SK-N-SH (cell line): Measurements from ENCODE around the gene FAF2. TPM values are rescaled to one million over a fixed set of nuclear protein-coding genes. Genes with fewer than 3 reads are reported as not detected.

ENCODE experiments used
- CTCF ChIA-PET: fragments of 300-600, 350-600 bp; formaldehyde crosslinking; extraction: SDS; loops from one replicate; lab custom pipeline; 2021; lab: Yijun Ruan, JAX
- POLR2A ChIA-PET: fragments of 350-600 bp; sonication (Branson Sonifier 250); formaldehyde crosslinking; extraction: SDS; loops from one replicate; lab custom pipeline; 2020; ENCODE audit warnings: antibody characterized with exemption, inconsistent platforms; lab: Yijun Ruan, JAX
- DNase-seq: peaks from one replicate; pipeline ENCODE4 v3.0.0; 2012
- H2AFZ ChIP-seq: fragments of 200-600 bp; sonication (generic); 2 replicates; pipeline ENCODE4 v1.8.1; 2016; ENCODE audit warnings: antibody characterized with exemption, mild to moderate bottlenecking, low read depth
- H3F3A ChIP-seq: fragments of 200-600 bp; sonication (generic); replicated peaks from 2 replicates; pipeline ENCODE3; 2016; ENCODE audit warnings: antibody characterized with exemption, mild to moderate bottlenecking; ENCODE audit not compliant: insufficient read depth
- H3K27ac ChIP-seq, 2 experiments: fragments of 200-500 bp in 1 of 2; fragments of 200-600 bp in 1 of 2; sonication (Bioruptor generic) in 1 of 2; sonication (generic), shearing (Covaris generic) in 1 of 2; 2 replicates each; pipeline versions ENCODE4 v1.5.1 to v1.6.1; 2014 to 2016; ENCODE audit warnings: low read depth in 2 of 2, inconsistent platforms in 1 of 2, low read length in 1 of 2, mild to moderate bottlenecking in 1 of 2, mixed read lengths in 1 of 2
- H3K27me3 ChIP-seq: fragments of 200-600 bp; sonication (generic), shearing (Covaris generic); 2 replicates; pipeline ENCODE4 v1.6.1; 2016; ENCODE audit warnings: mixed run types; ENCODE audit not compliant: insufficient read depth
- H3K36me3 ChIP-seq, 2 experiments: fragments of 200-500 bp in 1 of 2; fragments of 200-600 bp in 1 of 2; sonication (Bioruptor generic) in 1 of 2; sonication (generic) in 1 of 2; replicated peaks in 1 of 2; 2 replicates each; pipeline versions ENCODE3 to v1.5.1; 2014 to 2016; ENCODE audit warnings: low read length in 1 of 2, mild to moderate bottlenecking in 1 of 2; ENCODE audit not compliant: insufficient read depth in 2 of 2, control insufficient read depth in 1 of 2
- H3K4me1 ChIP-seq, 2 experiments: fragments of 200-500 bp in 1 of 2; fragments of 200-600 bp in 1 of 2; sonication (Bioruptor generic) in 1 of 2; sonication (generic), shearing (Covaris generic) in 1 of 2; 2 replicates each; pipeline versions ENCODE4 v1.5.1 to v1.6.1; 2014 to 2016; ENCODE audit warnings: low read depth in 1 of 2, low read length in 1 of 2, mixed run types in 1 of 2; ENCODE audit not compliant: insufficient read depth in 2 of 2, control insufficient read depth in 1 of 2
- H3K4me2 ChIP-seq: fragments of 200-600 bp; sonication (generic), shearing (Covaris generic); 2 replicates; pipeline ENCODE4 v1.6.1; 2017; ENCODE audit warnings: mixed run types
- H3K4me3 ChIP-seq, 2 experiments: fragments of 200-500 bp in 1 of 2; fragments of 200-600 bp in 1 of 2; sonication (Bioruptor generic) in 1 of 2; sonication (generic), shearing (Covaris generic) in 1 of 2; 2 replicates each; pipeline versions ENCODE4 v1.5.1 to v1.8.1; 2014 to 2016; ENCODE audit warnings: low read depth in 2 of 2, inconsistent platforms in 1 of 2, low read length in 1 of 2, mild to moderate bottlenecking in 1 of 2, mixed read lengths in 1 of 2, moderate library complexity in 1 of 2
- H3K79me2 ChIP-seq: fragments of 200-600 bp; sonication (generic); 2 replicates; pipeline ENCODE4 v1.8.1; 2017; ENCODE audit warnings: mild to moderate bottlenecking; ENCODE audit not compliant: insufficient read depth
- H3K9ac ChIP-seq: fragments of 200-600 bp; sonication (generic); 2 replicates; pipeline ENCODE4 v1.6.1; 2017; ENCODE audit warnings: mixed run types
- H3K9me2 ChIP-seq: fragments of 200-600 bp; sonication (generic); 2 replicates; pipeline ENCODE4 v1.6.1; 2017; ENCODE audit warnings: mixed run types
- H3K9me3 ChIP-seq: fragments of 200-600 bp; sonication (generic); 2 replicates; pipeline ENCODE4 v1.6.1; 2017; ENCODE audit warnings: mixed run types, mild to moderate bottlenecking, moderate library complexity
- H4K20me1 ChIP-seq: fragments of 200-600 bp; sonication (generic); 2 replicates; pipeline ENCODE4 v1.6.1; 2017; ENCODE audit warnings: mild to moderate bottlenecking, mixed run types; ENCODE audit not compliant: insufficient read depth
- CHD2 ChIP-seq: fragments of 150-350 bp; IDR thresholded peaks from 2 replicates; pipeline ENCODE4 v1.6.1; 2018; ENCODE audit warnings: low read length; ENCODE audit not compliant: partially characterized antibody
- CTCF ChIP-seq: fragments of 200-600 bp; sonication (generic); IDR thresholded peaks from 2 replicates; pipeline ENCODE4 v1.6.1; 2017; ENCODE audit warnings: antibody characterized with exemption, mild to moderate bottlenecking, moderate library complexity
- FOXJ3 ChIP-seq: sonication (generic); formaldehyde crosslinking; IDR thresholded peaks from 2 replicates; pipeline ENCODE4 v1.5.1; 2020; ENCODE audit warnings: mild to moderate bottlenecking, missing genetic modification reagents
- GABPA ChIP-seq: IDR thresholded peaks from 2 replicates; pipeline ENCODE4 v1.4.0; 2012; ENCODE audit warnings: low read depth, mild to moderate bottlenecking
- IRF3 ChIP-seq: fragments of 150-350 bp; IDR thresholded peaks from 2 replicates; pipeline ENCODE4 v1.6.1; 2016; ENCODE audit warnings: mild to moderate bottlenecking, low read depth, low read length
- NRF1 ChIP-seq: IDR thresholded peaks from 2 replicates; pipeline ENCODE4 v1.6.1; 2012; ENCODE audit warnings: low read depth, mild to moderate bottlenecking, low read length
- POLR2AphosphoS5 ChIP-seq: IDR thresholded peaks from 2 replicates; pipeline ENCODE4 v1.6.1; 2012; ENCODE audit warnings: low read depth, low read length
- RAD21 ChIP-seq: IDR thresholded peaks from 2 replicates; pipeline ENCODE4 v1.6.1; 2012; ENCODE audit warnings: mild to moderate bottlenecking, low read length
- RFX5 ChIP-seq: IDR thresholded peaks from 2 replicates; pipeline ENCODE4 v1.6.1; 2012; ENCODE audit warnings: mild to moderate bottlenecking, improper control_type of control experiment, low read length
- SIN3A ChIP-seq: IDR thresholded peaks from 2 replicates; pipeline ENCODE4 v1.6.1; 2012; ENCODE audit warnings: low read depth, mild to moderate bottlenecking, low read length, moderate library complexity, borderline replicate concordance
- SMC3 ChIP-seq: IDR thresholded peaks from 2 replicates; pipeline ENCODE4 v1.6.1; 2012; ENCODE audit warnings: low read depth, low read length, improper control_type of control experiment
- TCF12 ChIP-seq: IDR thresholded peaks from 2 replicates; pipeline ENCODE4 v1.4.0; 2012
- YY1 ChIP-seq: IDR thresholded peaks from 2 replicates; pipeline ENCODE4 v1.4.0; 2012; ENCODE audit warnings: low read depth, mild to moderate bottlenecking
- WGBS: methylation state at CpG from one replicate; pipeline ENCODE4 v1.1.6; 2017; ENCODE audit warnings: low lambda C conversion rate; 5-methylcytosine and 5-hydroxymethylcytosine counted together
- polyA plus RNA-seq, 3 experiments: library from polyadenylated mRNA; depleted of rRNA; stranded (reverse); fragments of >200 nt; gene quantifications; 2 replicates each; pipeline ENCODE4 v1.2.3, GENCODE V29; 2012

Gene FAF2
- polyA plus RNA-seq, 1 of the 3 experiments (the other 2 are of a cell fraction): 25.5 TPM

DNA sequence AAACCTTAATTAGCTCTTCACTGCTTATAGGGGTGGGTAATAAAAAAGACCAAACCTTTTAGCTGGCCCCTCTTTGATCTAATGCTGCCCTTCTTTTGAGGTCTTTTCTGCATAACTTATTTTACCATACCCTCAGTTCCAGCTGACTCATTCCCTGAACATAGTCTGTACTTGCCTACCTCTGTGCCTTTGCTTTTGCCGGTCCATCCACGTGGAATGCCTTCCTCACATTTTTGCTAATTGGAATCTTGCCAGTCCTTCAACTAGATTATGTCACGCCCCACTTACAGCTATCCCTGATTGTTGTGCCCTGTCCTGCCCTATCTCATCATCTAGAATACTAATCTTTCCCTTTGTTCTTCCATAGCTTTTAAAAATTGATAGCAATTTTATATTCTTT lies 44.2 kb downstream of the FAF2 start:
- H3K4me1 ChIP-seq: no peaks in the 10 kb centered on the region
- H2AFZ ChIP-seq: no peak overlapping the region
- ChIA-PET CTCF (interaction anchor here (1.0 kb wide), 1 partner anchor 45 kb away, joined by 3 read pairs; no protein-coding TSS in a partner anchor), POLR2A (no interaction called here)
- peaks cover 14% of the 10 kb centered on the region; the same call in 1 of the 2 replicates for H3K79me2 ChIP-seq
- no peak overlapping the region for H3K9ac ChIP-seq
- H3K9me2 ChIP-seq: no peaks in the 10 kb centered on the region
- no peak for DNase-seq
- H3F3A ChIP-seq: peaks cover 4% of the 10 kb centered on the region
- TF ChIP-seq TCF12 (no peak), RFX5 (no peak), POLR2AphosphoS5 (no peak), SIN3A (no peak), NRF1 (no peak), CHD2 (no peak), IRF3 (no peak), FOXJ3 (CRISPR knock-in tag) (no peak), GABPA (no peak), YY1 (no peak)
- no peaks in the 10 kb centered on the region for H4K20me1 ChIP-seq
- H3K9me3 ChIP-seq: no peaks in the 10 kb centered on the region
- no peaks in the 10 kb centered on the region for H3K27me3 ChIP-seq
- no peak overlapping the region for H3K4me3 ChIP-seq
- H3K27ac ChIP-seq: no peak overlapping the region
- H3K36me3 ChIP-seq: peaks cover 75 to 77% of the 10 kb centered on the region in 2 experiments
- H3K4me2 ChIP-seq: no peak overlapping the region
- 77% methylated on average over 3 of the region's 3 CpGs for WGBS

DNA sequence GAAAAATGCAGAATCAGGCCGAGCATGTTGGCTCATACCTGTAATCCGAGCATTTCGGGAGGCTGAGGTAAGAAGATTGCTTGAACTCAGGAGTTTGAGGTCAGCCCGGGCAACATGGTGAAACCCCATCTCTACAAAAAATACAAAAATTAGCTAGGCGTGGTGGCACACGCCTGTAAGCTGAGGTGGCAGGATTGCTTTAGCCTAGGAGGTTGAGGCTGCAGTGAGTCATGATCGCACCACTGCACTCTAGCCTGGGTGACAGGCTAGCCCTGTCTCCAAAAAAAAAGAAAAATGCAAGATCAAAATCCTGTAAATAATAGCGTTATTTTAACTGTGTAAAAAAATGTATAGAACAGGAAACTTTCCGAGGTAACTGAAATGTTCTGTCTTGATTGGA lies 49.7 kb downstream of the FAF2 start:
- no peak overlapping the region for H3K4me2 ChIP-seq
- no peaks in the 10 kb centered on the region for H3K9me2 ChIP-seq
- 77% methylated on average over 9 of the region's 9 CpGs for WGBS
- no peaks in the 10 kb centered on the region for H3K27me3 ChIP-seq
- peaks cover 79 to 83% of the 10 kb centered on the region in 2 experiments for H3K36me3 ChIP-seq
- TF ChIP-seq RAD21: no peak
- no peak for TF ChIP-seq CHD2
- no peak for TF ChIP-seq YY1
- TF ChIP-seq SIN3A: no peak
- TF ChIP-seq SMC3: no peak
- no peak for TF ChIP-seq CTCF
- H3K9me3 ChIP-seq: no peaks in the 10 kb centered on the region
- CTCF ChIA-PET: no interaction called here
- POLR2A ChIA-PET: no interaction called here
- H3K9ac ChIP-seq: no peak overlapping the region
- H4K20me1 ChIP-seq: no peaks in the 10 kb centered on the region
- no peak for DNase-seq
- no peak overlapping the region for H2AFZ ChIP-seq
- H3F3A ChIP-seq: no peaks in the 10 kb centered on the region
- H3K27ac ChIP-seq: no peak overlapping the region
- H3K4me3 ChIP-seq: no peak overlapping the region
- H3K4me1 ChIP-seq: 0 out of 4 replicates have a peak, but pooled peaks cover 0 to 3% of the 10 kb centered on the region in 2 experiments
- H3K79me2 ChIP-seq: no peaks in the 10 kb centered on the region
